Adipose tissue (tissue), 3 donors: ENCODE results near the gene KRTAP1-5. TPM values are rescaled to one million over a fixed set of nuclear protein-coding genes. Genes with fewer than 3 reads are reported as not detected.

ENCODE experiments used
- H3K27ac ChIP-seq: one replicate; pipeline ENCODE4 v1.5.1; 2013; ENCODE audit warnings: low read depth, low read length
- WGBS, 3 donors: extraction: QIAGEN DNeasy Blood & Tissue Kit; methylation state at CpG; one replicate each; pipeline ENCODE4 v1.1.7; 2013; 5-methylcytosine and 5-hydroxymethylcytosine counted together
- polyA plus RNA-seq, 3 donors: library from polyadenylated mRNA; stranded (reverse); fragments of 200-250 nt; gene quantifications; one replicate each; pipeline ENCODE4 v1.2.3, GENCODE V29; 2013
- donor health status: healthy with polysubstance abuse.
- donor health status: Bipolar disorder and iron deficiency.
- donor health status: healthy.

The KRTAP1-5 gene
- polyA plus RNA-seq, 3 donors = 0.07 TPM; not detected in 2

- WGBS, 3 donors = 87 to 91% (median 91%) methylated on average over 3 of the region's 3 CpGs
- H3K27ac ChIP-seq = no peak overlapping the region
Observed at GRCh38 chr17:40980117-40980516, 46.9 kb downstream of the KRTAP1-5 start.

- no peak overlapping the region for H3K27ac ChIP-seq
- whole genome bisulfite sequencing, 3 donors = 61 to 80% (median 72%) methylated on average over 13 of the region's 13 CpGs
Observed at GRCh38 chr17:40978575-40979151, 48.3 kb downstream of the KRTAP1-5 start.

Other genes with a start within 250 kb of the KRTAP1-5 start
- 1 to 10 TPM in 1 of 3 donors, under 1 TPM in 1, not detected in 1; 0.15 to 2.9 TPM for gene KRT27, start 244.7 kb downstream of the KRTAP1-5 start, polyA plus RNA-seq
- not detected for gene KRT28, start 227.2 kb downstream of the KRTAP1-5 start, polyA plus RNA-seq
- 10 to 100 TPM; 18.1 to 46.3 (median 35.0) TPM for gene KRT10, start 204.6 kb downstream of the KRTAP1-5 start, polyA plus RNA-seq
- not detected for gene KRT12, start 160.0 kb downstream of the KRTAP1-5 start, polyA plus RNA-seq
- gene KRT20, start 142.0 kb downstream of the KRTAP1-5 start, polyA plus RNA-seq = 1 to 10 TPM in 1 of 3 donors, under 1 TPM in 2; 0.03 to 6.9 (median 0.22) TPM
- gene KRT23, start 89.6 kb downstream of the KRTAP1-5 start, polyA plus RNA-seq = 1 to 10 TPM in 1 of 3 donors, under 1 TPM in 2; 0.61 to 1.8 (median 0.89) TPM
- gene KRT39, start 60.3 kb downstream of the KRTAP1-5 start, polyA plus RNA-seq = under 1 TPM in 1 of 3 donors, not detected in 2; 0.06 TPM
- under 1 TPM in 1 of 3 donors, not detected in 2; 0.15 TPM for gene KRT40, start 42.9 kb downstream of the KRTAP1-5 start, polyA plus RNA-seq
- not detected for gene KRTAP3-3, start 33.0 kb downstream of the KRTAP1-5 start, polyA plus RNA-seq
- gene KRTAP3-2, start 27.3 kb downstream of the KRTAP1-5 start, polyA plus RNA-seq = not detected
- gene KRTAP3-1, start 18.1 kb downstream of the KRTAP1-5 start, polyA plus RNA-seq = not detected
- not detected for gene KRTAP1-4, start 3.0 kb upstream of the KRTAP1-5 start, polyA plus RNA-seq
- gene KRTAP1-3, start 7.7 kb upstream of the KRTAP1-5 start, polyA plus RNA-seq = not detected
- gene KRTAP1-1, start 14.2 kb upstream of the KRTAP1-5 start, polyA plus RNA-seq = not detected
- gene KRTAP2-1, start 20.1 kb upstream of the KRTAP1-5 start, polyA plus RNA-seq = not detected
- gene KRTAP2-2, start 28.0 kb upstream of the KRTAP1-5 start, polyA plus RNA-seq = not detected
- gene KRTAP2-3, start 32.9 kb upstream of the KRTAP1-5 start, polyA plus RNA-seq = not detected
- not detected for gene KRTAP2-4, start 38.7 kb upstream of the KRTAP1-5 start, polyA plus RNA-seq
- gene KRTAP4-7, start 56.9 kb upstream of the KRTAP1-5 start, polyA plus RNA-seq = not detected
- not detected for gene KRTAP4-8, start 70.9 kb upstream of the KRTAP1-5 start, polyA plus RNA-seq
- not detected for gene KRTAP4-16, start 75.0 kb upstream of the KRTAP1-5 start, polyA plus RNA-seq
- not detected for gene KRTAP4-9, start 78.2 kb upstream of the KRTAP1-5 start, polyA plus RNA-seq
- gene KRTAP4-11, start 91.2 kb upstream of the KRTAP1-5 start, polyA plus RNA-seq = not detected
- gene KRTAP4-12, start 97.0 kb upstream of the KRTAP1-5 start, polyA plus RNA-seq = not detected
- gene KRTAP4-6, start 113.3 kb upstream of the KRTAP1-5 start, polyA plus RNA-seq = not detected
- not detected for gene KRTAP4-5, start 122.6 kb upstream of the KRTAP1-5 start, polyA plus RNA-seq
- not detected for gene KRTAP4-4, start 133.5 kb upstream of the KRTAP1-5 start, polyA plus RNA-seq
- not detected for gene KRTAP4-3, start 141.0 kb upstream of the KRTAP1-5 start, polyA plus RNA-seq
- gene KRTAP4-2, start 151.0 kb upstream of the KRTAP1-5 start, polyA plus RNA-seq = not detected
- not detected for gene KRTAP4-1, start 157.7 kb upstream of the KRTAP1-5 start, polyA plus RNA-seq
- not detected for gene KRTAP9-1, start 162.7 kb upstream of the KRTAP1-5 start, polyA plus RNA-seq
- gene KRTAP9-2, start 199.4 kb upstream of the KRTAP1-5 start, polyA plus RNA-seq = not detected
- not detected for gene KRTAP9-3, start 205.2 kb upstream of the KRTAP1-5 start, polyA plus RNA-seq
- gene KRTAP9-8, start 210.8 kb upstream of the KRTAP1-5 start, polyA plus RNA-seq = not detected
- not detected for gene KRTAP9-4, start 222.5 kb upstream of the KRTAP1-5 start, polyA plus RNA-seq
- gene KRTAP9-9, start 228.2 kb upstream of the KRTAP1-5 start, polyA plus RNA-seq = not detected
- not detected for gene KRTAP9-6, start 238.2 kb upstream of the KRTAP1-5 start, polyA plus RNA-seq
- gene KRTAP9-7, start 248.5 kb upstream of the KRTAP1-5 start, polyA plus RNA-seq = not detected